GM18909 (cell line): ENCODE results near the gene RXFP3.

Source experiments
- ATAC-seq: cut with Tn5 transposase; IDR thresholded peaks from one replicate; pipeline ENCODE4 v1.9.1; 2021; ENCODE audit warnings: mild to moderate bottlenecking; ENCODE audit not compliant: unreplicated experiment, poor library complexity

Gene RXFP3

GRCh38 chr5:33976307-33976706 is 40.1 kb downstream of the RXFP3 start:
- no peak for ATAC-seq

- ATAC-seq: no peak
These were observed 42.1 kb downstream of the RXFP3 start for GRCh38 chr5:33978306-33978705.

- no peak for ATAC-seq
These were observed 43.8 kb downstream of the RXFP3 start for GRCh38 chr5:33980030-33980429.

- no peak for ATAC-seq
These were observed 45.4 kb downstream of the RXFP3 start for GRCh38 chr5:33981408-33982162.

GRCh38 chr5:33984178-33984577 is 48.0 kb downstream of the RXFP3 start:
- no peak for ATAC-seq

- no peak for ATAC-seq
These were observed 48.5 kb downstream of the RXFP3 start, which contains the start of gene SLC45A2 for GRCh38 chr5:33984671-33985124. Gene SLC45A2, minus strand, starts transcription at chr5:33984693. Its CDS starts 110 bp downstream, at chr5:33984583.

- no peak for ATAC-seq
These were observed 49.3 kb downstream of the RXFP3 start for GRCh38 chr5:33985447-33985846.
